ENCODE results near the gene NLK. TPM values are rescaled to one million over a fixed set of nuclear protein-coding genes. Genes with fewer than 3 reads are reported as not detected.

The NLK gene
- total and polyA plus RNA-seq, 2 donors (not counting 1 experiment from before 2014, with no cell fraction given): 12.7 to 24.8 TPM

GRCh38 chr17:28147017-28147416 lies 104.5 kb downstream of the NLK start:
- no peaks in the 10 kb centered on the region for H3K4me1 ChIP-seq (ENCODE audit: control insufficient read depth in 2 of 2, insufficient read depth in 2 of 2, low read length in 2 of 2)
- intact Hi-C loops (cut with micrococcal nuclease): no loop called here
- no peak overlapping the region for H3K27ac ChIP-seq (ENCODE audit: low read length in 2 of 2)
- ATAC-seq (ENCODE audit: low read depth) (no peak), DNase-seq (no peak)
- H4K20me1 ChIP-seq (ENCODE audit: control insufficient read depth, insufficient read depth, low read length, poor library complexity, severe bottlenecking): no peaks in the 10 kb centered on the region
- no peak overlapping the region for H2AFZ ChIP-seq (ENCODE audit: insufficient read depth, low read depth, low read length, poor library complexity, severe bottlenecking)
- ChIA-PET POLR2A (no interaction called here), CTCF (no interaction called here)
- no peaks in the 10 kb centered on the region for H3K36me3 ChIP-seq (replicated peaks in 1 of 2; ENCODE audit: control extremely low read depth in 1 of 2, control insufficient read depth in 1 of 2, extremely low read depth in 1 of 2, insufficient read depth in 2 of 2, low read length in 1 of 2)
- Mint-ChIP-seq H3K27me3 (no peaks in the 10 kb centered on the region), H3K27ac (no peak overlapping the region), H3K9me3 (ENCODE audit: insufficient read depth) (no peaks in the 10 kb centered on the region), H3K4me3 (no peak overlapping the region), H3K4me1 (no peaks in the 10 kb centered on the region)
- H3K9ac ChIP-seq (ENCODE audit: low read length): no peak overlapping the region
- no peak overlapping the region for H3K4me2 ChIP-seq (replicated peaks; ENCODE audit: low read depth, low read length, poor library complexity, severe bottlenecking)
- no peak for TF ChIP-seq EZH2 (IDR thresholded peaks at IDR 0.05; ENCODE audit: borderline replicate concordance, insufficient read depth, low read depth, low read length, poor library complexity, severe bottlenecking)
- TF ChIP-seq, protein P1, sequence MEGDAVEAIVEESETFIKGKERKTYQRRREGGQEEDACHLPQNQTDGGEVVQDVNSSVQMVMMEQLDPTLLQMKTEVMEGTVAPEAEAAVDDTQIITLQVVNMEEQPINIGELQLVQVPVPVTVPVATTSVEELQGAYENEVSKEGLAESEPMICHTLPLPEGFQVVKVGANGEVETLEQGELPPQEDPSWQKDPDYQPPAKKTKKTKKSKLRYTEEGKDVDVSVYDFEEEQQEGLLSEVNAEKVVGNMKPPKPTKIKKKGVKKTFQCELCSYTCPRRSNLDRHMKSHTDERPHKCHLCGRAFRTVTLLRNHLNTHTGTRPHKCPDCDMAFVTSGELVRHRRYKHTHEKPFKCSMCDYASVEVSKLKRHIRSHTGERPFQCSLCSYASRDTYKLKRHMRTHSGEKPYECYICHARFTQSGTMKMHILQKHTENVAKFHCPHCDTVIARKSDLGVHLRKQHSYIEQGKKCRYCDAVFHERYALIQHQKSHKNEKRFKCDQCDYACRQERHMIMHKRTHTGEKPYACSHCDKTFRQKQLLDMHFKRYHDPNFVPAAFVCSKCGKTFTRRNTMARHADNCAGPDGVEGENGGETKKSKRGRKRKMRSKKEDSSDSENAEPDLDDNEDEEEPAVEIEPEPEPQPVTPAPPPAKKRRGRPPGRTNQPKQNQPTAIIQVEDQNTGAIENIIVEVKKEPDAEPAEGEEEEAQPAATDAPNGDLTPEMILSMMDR (IDR thresholded peaks at IDR 0.05): no peak
- no peaks in the 10 kb centered on the region for H3K27me3 ChIP-seq (replicated peaks in 1 of 4; ENCODE audit: control extremely low read depth in 1 of 4, control insufficient read depth in 3 of 4, insufficient read depth in 4 of 4, low read length in 3 of 4)
- no peaks in the 10 kb centered on the region for H3K79me2 ChIP-seq (ENCODE audit: control insufficient read depth, insufficient read depth, low read length)
- H3K4me3 ChIP-seq (ENCODE audit: control extremely low read depth in 1 of 5, extremely low read depth in 1 of 5, insufficient read depth in 1 of 5, low read depth in 2 of 5, low read length in 4 of 5): no peak overlapping the region
- H3K9me3 ChIP-seq (ENCODE audit: control extremely low read depth in 1 of 3, control insufficient read depth in 2 of 3, insufficient read depth in 1 of 3, low read length in 2 of 3): no peaks in the 10 kb centered on the region

- H3K4me1 ChIP-seq (ENCODE audit: control insufficient read depth in 2 of 2, insufficient read depth in 2 of 2, low read length in 2 of 2): no peaks in the 10 kb centered on the region
- Mint-ChIP-seq H3K4me1 (no peaks in the 10 kb centered on the region), H3K4me3 (no peak overlapping the region), H3K27me3 (no peaks in the 10 kb centered on the region), H3K9me3 (ENCODE audit: insufficient read depth) (no peaks in the 10 kb centered on the region), H3K27ac (no peak overlapping the region)
- 100% methylated on average over 1 of the region's 1 CpG for WGBS (ENCODE audit: insufficient coverage)
- ATAC-seq (ENCODE audit: low read depth) (no peak), DNase-seq (no peak)
- H3K27ac ChIP-seq (ENCODE audit: low read length in 2 of 2): no peak overlapping the region
- POLR2A ChIA-PET: no interaction called here
- TF ChIP-seq EZH2 (IDR thresholded peaks at IDR 0.05; ENCODE audit: borderline replicate concordance, insufficient read depth, low read depth, low read length, poor library complexity, severe bottlenecking): no peak
- TF ChIP-seq, protein P1 (IDR thresholded peaks at IDR 0.05): no peak
- H3K4me2 ChIP-seq (replicated peaks; ENCODE audit: low read depth, low read length, poor library complexity, severe bottlenecking): no peak overlapping the region
- CTCF ChIA-PET: no interaction called here
- no peaks in the 10 kb centered on the region for H3K9me3 ChIP-seq (ENCODE audit: control extremely low read depth in 1 of 3, control insufficient read depth in 2 of 3, insufficient read depth in 1 of 3, low read length in 2 of 3)
- no peak overlapping the region for H2AFZ ChIP-seq (ENCODE audit: insufficient read depth, low read depth, low read length, poor library complexity, severe bottlenecking)
- H3K4me3 ChIP-seq (ENCODE audit: control extremely low read depth in 1 of 5, extremely low read depth in 1 of 5, insufficient read depth in 1 of 5, low read depth in 2 of 5, low read length in 4 of 5): no peak overlapping the region
- no peaks in the 10 kb centered on the region for H3K36me3 ChIP-seq (replicated peaks in 1 of 2; ENCODE audit: control extremely low read depth in 1 of 2, control insufficient read depth in 1 of 2, extremely low read depth in 1 of 2, insufficient read depth in 2 of 2, low read length in 1 of 2)
- no peak overlapping the region for H3K9ac ChIP-seq (ENCODE audit: low read length)
- H4K20me1 ChIP-seq (ENCODE audit: control insufficient read depth, insufficient read depth, low read length, poor library complexity, severe bottlenecking): no peaks in the 10 kb centered on the region
- H3K79me2 ChIP-seq (ENCODE audit: control insufficient read depth, insufficient read depth, low read length): no peaks in the 10 kb centered on the region
- intact Hi-C loops (cut with micrococcal nuclease): no loop called here
- no peaks in the 10 kb centered on the region for H3K27me3 ChIP-seq (replicated peaks in 1 of 4; ENCODE audit: control extremely low read depth in 1 of 4, control insufficient read depth in 3 of 4, insufficient read depth in 4 of 4, low read length in 3 of 4)
Measured at GRCh38 chr17:28151001-28151400, 108.5 kb downstream of the NLK start.

Measured in B cell (primary cell).